Measurements from ENCODE around the gene CDK5RAP3.
"Not testable (repeated sequence)": the region's sequence is repeated elsewhere in the genome, so short reads cannot be mapped to it uniquely, and the experiment has no call there.

CDK5RAP3 gene

GRCh38 chr17:47978324-47978723, 7.4 kb downstream of the CDK5RAP3 start:
- peak; percentile 63 for DNase-seq

GRCh38 chr17:47980541-47980940, 9.6 kb downstream of the CDK5RAP3 start:
- DNase-seq: no peak

- DNase-seq: no peak
Observed at GRCh38 chr17:47981462-47981861, 10.5 kb downstream of the CDK5RAP3 start.

DNA sequence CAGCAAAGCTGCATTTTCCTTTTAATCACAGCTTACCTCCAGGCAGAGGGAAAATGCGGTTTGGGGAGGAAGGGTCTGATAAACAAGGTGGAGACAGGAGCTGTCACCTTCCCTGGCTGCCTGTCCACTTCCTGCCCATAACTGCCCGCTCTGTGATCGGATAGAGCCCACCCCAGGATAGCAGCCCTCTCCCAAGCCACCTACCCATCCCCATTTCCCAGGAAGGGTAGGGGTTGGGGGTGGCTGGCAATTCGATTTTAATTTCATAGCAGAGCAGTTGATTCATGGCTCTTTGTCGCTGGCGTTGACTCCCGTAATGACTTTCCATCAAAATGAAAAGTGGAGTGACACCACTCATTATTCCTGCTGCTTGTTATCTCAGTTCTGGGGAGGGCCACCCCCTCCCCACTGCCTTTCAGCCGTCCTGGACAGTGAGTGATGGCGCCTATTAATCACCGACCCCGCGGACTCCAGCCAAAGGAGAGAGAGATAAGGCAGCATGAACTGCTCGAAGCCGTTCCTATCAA, 11.2 kb downstream of the CDK5RAP3 start:
- no peak for DNase-seq

GRCh38 chr17:47982645-47983390, 11.9 kb downstream of the CDK5RAP3 start:
- DNase-seq: no peak

- no peak for DNase-seq
Observed at GRCh38 chr17:47983492-47984223, 12.7 kb downstream of the CDK5RAP3 start.

- no peak for DNase-seq
Observed at GRCh38 chr17:47986520-47986919, 15.6 kb downstream of the CDK5RAP3 start.

GRCh38 chr17:47987240-47987835, 16.4 kb downstream of the CDK5RAP3 start:
- no peak for DNase-seq

- DNase-seq: not testable (repeated sequence)
Observed at GRCh38 chr17:47988445-47988844, 17.5 kb downstream of the CDK5RAP3 start.

GRCh38 chr17:47989159-47989558, 18.2 kb downstream of the CDK5RAP3 start:
- DNase-seq: no peak

GRCh38 chr17:47989700-47990099, 18.8 kb downstream of the CDK5RAP3 start:
- no peak for DNase-seq

GRCh38 chr17:47990962-47991731, 20.2 kb downstream of the CDK5RAP3 start:
- no peak for DNase-seq

DNA sequence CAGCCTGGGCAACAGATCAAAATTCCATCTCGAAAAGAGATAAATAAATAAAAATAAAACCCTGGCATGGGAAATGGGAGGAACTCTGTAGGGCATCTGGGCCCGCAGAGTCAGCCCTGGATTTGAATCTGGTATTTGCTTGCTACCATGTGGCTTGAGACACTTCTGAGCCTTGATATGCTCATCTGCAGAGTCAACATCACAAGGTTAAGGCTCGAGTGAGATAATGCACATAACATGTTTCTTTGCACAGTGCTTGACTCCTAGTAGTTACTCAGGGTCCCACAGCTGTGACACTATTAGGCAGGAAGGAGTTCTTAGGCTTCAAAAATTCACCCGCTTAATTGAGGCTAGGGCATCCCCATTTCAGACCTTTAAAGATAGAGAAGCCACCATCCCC, 21.3 kb downstream of the CDK5RAP3 start:
- no peak for DNase-seq

- DNase-seq: no peak
Observed at GRCh38 chr17:47993031-47993564, 22.2 kb downstream of the CDK5RAP3 start.

GRCh38 chr17:47993964-47994363, 23.1 kb downstream of the CDK5RAP3 start:
- no peak for DNase-seq

DNA sequence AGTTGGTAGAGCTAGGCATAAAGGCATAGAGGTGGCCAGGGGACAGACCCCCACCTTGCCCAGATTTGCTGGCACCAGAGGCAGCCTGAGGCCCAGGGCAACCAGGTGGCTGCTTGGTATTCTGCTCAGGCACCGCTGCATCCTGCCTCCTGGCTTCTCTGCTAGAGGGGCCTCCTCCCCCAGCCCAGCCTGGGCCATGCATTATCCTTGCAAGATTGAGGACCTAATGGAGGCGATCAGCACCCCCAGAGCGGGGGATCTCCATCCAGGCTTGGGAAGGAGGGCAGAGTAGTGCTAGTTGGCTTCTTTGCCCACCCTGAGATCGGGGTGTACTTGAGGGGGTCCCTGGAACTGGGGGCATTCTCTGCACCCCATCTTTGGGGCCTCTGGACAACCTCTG, 23.8 kb downstream of the CDK5RAP3 start:
- no peak for DNase-seq

DNA sequence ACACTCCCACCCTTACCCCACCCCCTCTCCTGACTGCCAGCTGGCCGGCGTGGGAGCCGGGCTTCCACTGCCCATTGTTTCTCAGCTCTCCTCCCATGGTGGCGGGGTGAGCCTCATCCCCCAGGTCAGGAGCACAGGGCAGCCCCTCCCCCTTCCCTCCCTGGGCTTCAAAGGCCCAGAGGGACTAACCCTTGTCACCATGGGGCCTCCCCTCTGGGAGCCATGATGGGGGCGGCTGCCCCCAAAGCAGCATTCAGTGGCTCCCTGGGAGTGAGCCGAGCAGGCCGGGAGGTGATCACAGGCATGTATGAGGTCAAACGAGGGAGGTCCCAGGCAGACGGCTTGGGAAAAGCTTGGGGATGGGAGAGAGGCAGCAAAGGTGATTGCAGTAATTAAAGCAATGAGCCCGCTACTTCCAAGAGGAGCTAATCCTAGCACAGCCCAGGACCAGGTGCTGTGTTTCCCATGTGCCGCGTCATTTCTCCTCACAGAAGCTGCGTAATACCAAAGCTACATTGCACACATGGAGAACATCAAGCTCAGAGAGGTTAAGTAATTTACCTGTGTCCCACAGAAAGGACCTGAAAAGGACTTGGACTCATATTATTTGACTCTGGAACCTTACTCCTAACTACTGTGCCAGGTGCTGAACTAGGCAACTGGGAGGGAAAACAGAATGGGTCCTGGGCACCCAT, 24.5 kb downstream of the CDK5RAP3 start:
- no peak for DNase-seq

DNA sequence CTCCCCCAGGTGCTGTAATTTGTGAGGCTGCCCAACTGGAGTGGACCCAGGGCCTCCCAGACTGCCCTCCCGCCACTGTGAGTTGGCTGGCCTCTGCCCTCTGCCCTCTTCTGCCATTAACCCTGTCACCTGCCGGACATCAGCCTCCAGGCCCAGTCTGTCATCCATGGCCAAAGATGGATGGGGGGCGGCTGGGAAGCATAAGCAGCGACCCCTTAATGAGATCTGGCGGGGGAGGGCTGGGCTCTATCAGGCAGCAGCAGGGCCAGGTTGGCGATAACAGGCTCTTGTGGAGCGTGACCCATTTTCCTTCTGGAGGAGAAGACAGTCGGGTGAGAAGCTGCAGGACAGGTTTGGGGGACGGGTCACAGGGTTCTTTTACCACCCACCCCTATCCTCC, 25.3 kb downstream of the CDK5RAP3 start:
- no peak for DNase-seq

GRCh38 chr17:47997586-47997985, 26.7 kb downstream of the CDK5RAP3 start:
- no peak for DNase-seq

DNA sequence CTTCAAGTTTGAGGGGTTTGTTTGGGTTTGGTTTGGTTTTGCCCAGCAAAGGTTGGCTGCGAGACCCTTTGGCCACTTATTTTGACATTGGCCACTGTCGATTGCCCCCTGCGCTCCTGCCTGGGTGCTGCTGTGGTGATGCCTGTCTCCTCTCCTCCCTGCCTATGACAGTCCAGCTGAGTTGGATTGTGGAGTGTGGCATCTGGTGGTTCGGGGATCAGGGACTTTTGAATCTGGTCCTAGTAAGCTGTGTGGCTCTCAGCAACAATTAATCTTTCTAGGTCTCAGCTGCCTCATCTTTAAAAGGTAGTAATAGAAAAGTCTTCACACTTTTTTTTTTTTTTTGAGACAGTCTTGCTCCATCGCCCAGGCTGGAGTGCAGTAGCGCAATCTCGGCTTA, 27.1 kb downstream of the CDK5RAP3 start:
- DNase-seq: no peak

DNA sequence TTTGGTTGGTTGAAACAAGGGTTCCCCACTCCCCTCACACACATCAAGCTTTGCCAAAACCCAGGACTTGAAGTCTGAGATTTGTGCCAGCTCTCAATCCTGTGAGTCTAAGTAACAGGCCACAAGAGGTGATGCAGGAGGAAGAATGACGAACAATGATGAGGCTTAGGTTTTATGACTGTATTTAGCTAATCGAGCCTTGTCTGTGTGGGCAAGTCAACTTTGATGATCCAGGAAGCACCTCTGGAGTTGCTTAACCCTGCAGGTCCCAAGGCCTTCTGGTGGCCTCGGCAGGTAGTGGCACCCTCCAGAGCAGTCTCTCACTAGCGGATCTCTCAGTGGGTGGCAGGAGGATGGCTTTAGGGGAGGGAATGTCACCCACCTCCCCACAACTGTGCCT, 28.7 kb downstream of the CDK5RAP3 start:
- DNase-seq: no peak

- DNase-seq: no peak
Observed at GRCh38 chr17:48001197-48001596, 30.3 kb downstream of the CDK5RAP3 start.
